Activated CD4-positive, alpha-beta memory T cell treated with anti-CD3 and anti-CD28 coated beads, Interleukin-2, amount 10 ng/mL, durations not matched to agents 7 days and 5 days (primary cell): ENCODE measurements around the gene IQCN. TPM values are rescaled to one million over a fixed set of nuclear protein-coding genes. Genes with fewer than 3 reads are reported as not detected.

Source experiments
- CTCF ChIA-PET: fragments of 350-600 bp; sonication (Branson Sonifier 250); formaldehyde crosslinking; loops from one replicate; lab custom pipeline; 2021; ENCODE audit warnings: antibody characterized with exemption, inconsistent platforms; lab: Charles Lee
- POLR2A ChIA-PET: fragments of 350-600 bp; sonication (Branson Sonifier 250); formaldehyde crosslinking; loops from one replicate; lab custom pipeline; 2021; ENCODE audit warnings: antibody characterized with exemption; lab: Charles Lee
- DNase-seq: peaks from one replicate; pipeline ENCODE4 v3.0.0-alpha.2; 2020
- H3K27ac Mint-ChIP-seq: one replicate; pipeline ENCODE4 v1.8.0; 2021; ENCODE audit warnings: mild to moderate bottlenecking, mixed read lengths
- H3K27me3 Mint-ChIP-seq: one replicate; pipeline ENCODE4 v1.8.0; 2021; ENCODE audit warnings: mixed read lengths
- H3K36me3 Mint-ChIP-seq: one replicate; pipeline ENCODE4 v1.8.0; 2021; ENCODE audit warnings: low read depth, mixed read lengths
- H3K4me1 Mint-ChIP-seq: one replicate; pipeline ENCODE4 v1.8.0; 2021; ENCODE audit warnings: mixed read lengths
- H3K4me3 Mint-ChIP-seq: one replicate; pipeline ENCODE4 v1.8.0; 2021; ENCODE audit warnings: mild to moderate bottlenecking, mixed read lengths
- H3K9me3 Mint-ChIP-seq: one replicate; pipeline ENCODE4 v1.8.0; 2021; ENCODE audit warnings: mixed read lengths
- total RNA-seq, 2 experiments: library from RNA; stranded (reverse); gene quantifications; one replicate each; pipeline ENCODE4 v1.2.3, GENCODE V29; 2021

IQCN gene
- total RNA-seq, 2 experiments from 2014 or later: 1.6 to 1.7 TPM

DNA sequence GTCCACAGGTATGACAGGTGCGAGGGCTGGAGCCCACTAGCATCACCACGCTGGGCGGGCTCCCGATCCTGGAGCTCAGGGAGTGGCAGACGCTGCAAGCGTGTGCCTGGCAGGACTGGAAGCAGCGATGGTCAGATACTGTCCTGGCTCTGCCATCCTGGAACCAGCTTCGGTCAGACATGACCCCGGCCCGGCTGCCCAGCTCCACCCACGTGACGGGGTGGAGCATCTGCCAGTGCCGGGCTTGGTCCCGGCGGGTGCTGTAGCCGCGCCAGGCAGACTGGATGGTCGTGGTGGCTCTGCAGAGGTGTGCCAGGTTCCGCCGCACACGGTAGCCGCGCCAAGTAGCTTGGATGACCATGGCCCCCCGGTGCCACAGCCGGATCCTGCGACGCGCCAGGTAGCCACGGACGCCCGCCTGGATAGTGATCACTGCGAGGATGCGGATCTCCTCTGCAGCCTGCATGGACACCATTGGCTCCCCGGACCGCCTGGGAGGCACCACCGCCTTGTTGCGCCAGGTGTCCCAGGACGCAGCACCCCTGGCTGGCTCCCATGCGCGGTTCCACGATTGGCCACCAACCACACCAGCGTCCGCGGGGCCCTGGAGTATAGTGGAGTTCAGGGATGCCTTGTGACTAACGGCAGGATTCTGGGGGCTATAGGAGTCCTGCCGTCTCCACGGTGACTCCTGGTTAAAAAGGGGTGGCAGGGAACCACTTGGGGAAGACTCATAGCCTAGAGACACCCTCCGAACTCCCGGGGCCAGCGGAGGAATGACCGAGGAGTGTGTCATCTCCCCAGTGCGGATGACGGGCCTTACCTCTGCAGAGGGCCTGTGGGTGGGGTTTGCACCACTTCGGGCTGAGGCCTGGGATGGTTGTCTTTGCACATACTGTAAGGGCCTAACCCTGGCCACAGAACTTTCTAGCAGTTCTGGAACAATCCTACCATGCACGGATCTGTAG is 16.5 kb downstream of the IQCN start:
- Mint-ChIP-seq H3K27me3 (peaks cover 19% of the 10 kb centered on the region), H3K36me3 (no peaks in the 10 kb centered on the region), H3K4me3 (no peak overlapping the region), H3K27ac (no peak overlapping the region), H3K9me3 (no peaks in the 10 kb centered on the region), H3K4me1 (peaks cover 4% of the 10 kb centered on the region)
- ChIA-PET POLR2A (no interaction called here), CTCF (interaction anchor here (1.2 kb wide), 1 partner anchor 34 kb away, joined by 3 read pairs; no protein-coding TSS in a partner anchor)
- DNase-seq: no peak

DNA sequence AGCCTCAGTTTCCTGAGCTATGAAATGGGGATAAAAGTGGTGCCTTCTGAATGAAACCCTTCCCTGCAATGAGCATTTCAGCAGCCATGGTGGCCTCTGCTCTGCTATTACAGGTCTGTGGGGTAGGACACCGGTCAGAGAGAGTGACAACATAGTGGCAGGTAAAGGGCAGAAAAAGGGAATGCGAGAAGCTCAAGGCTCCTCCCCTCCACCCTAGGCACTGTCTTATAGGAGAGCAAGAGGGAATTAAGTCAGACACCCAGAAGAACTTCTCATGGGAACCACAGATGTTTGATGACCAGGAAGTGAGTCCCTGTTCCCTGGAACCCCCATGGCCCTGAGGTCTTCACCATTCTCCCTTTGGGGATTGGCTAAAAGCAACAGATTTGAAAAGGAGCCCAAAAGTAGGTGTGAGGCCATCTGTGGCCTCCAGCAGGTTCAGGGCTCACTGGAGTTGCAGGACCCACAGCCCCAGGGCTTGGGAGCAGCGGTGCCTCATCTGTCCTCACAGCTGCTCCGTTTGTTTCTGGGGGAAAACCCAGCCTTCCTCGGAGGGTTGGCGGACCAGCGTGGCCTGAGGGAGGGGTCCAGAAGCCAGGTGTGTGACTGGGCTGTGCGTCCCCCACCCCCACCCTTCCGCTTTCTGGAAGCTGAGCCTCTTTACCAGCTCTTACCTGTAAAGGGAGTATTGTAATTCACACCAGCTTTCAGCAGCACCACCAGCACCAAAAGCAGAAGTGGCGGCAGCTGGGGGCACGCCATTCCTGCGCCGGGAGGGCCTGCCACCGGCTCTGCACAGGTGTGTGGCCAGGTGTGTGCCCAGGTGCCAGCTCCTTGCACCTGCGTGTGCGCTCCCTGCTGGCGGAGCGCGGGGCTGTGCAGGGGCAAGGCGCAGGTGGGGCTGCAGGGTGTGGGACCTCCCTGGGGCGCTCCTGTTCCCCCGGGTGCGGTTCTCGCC is 19.4 kb downstream of the IQCN start:
- no peak for DNase-seq
- Mint-ChIP-seq H3K4me1 (peaks cover 6% of the 10 kb centered on the region), H3K27me3 (peaks cover 30% of the 10 kb centered on the region), H3K36me3 (no peaks in the 10 kb centered on the region), H3K9me3 (no peaks in the 10 kb centered on the region), H3K27ac (no peak overlapping the region), H3K4me3 (no peak overlapping the region)
- ChIA-PET POLR2A (interaction anchor here (0.9 to 3.3 kb wide), 3 partner anchors 19 to 141 kb away, joined by 3 to 16 read pairs (median 5); partner anchors contain the start of genes IQCN and RAB3A), CTCF (interaction anchor here (0.6 to 3.4 kb wide), 9 partner anchors 14 to 541 kb away, joined by 3 to 70 read pairs (median 4); partner anchors contain the start of gene RAB3A)

DNA sequence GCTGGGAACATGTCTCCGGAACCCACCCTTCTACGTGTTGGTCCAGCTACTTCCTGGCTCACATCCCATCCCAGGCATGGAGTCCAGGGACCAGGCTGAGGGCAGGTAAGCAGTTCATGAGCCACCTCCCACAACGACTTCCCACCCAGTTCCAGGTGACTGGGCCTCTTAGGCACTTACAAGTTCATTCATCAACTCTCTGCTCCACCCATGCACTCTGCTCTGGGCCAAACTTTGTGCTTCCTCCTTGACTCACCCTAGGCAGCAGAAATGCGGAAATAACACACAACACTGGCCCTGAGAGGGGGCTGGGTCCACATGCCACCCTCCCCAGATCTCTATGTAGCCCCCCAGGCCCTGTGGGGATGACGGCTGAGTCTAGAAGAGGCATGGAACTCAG is 20.5 kb downstream of the IQCN start:
- ChIA-PET CTCF (interaction anchor here (0.6 to 3.4 kb wide), 11 partner anchors 13 to 542 kb away, joined by 3 to 70 read pairs (median 6); partner anchors contain the start of gene RAB3A), POLR2A (interaction anchor here (1.2 to 3.3 kb wide), 2 partner anchors 49 to 140 kb away, joined by 3 to 16 read pairs; partner anchors contain the start of gene RAB3A)
- Mint-ChIP-seq H3K27me3 (peaks cover 31% of the 10 kb centered on the region), H3K27ac (no peak overlapping the region), H3K4me1 (peaks cover 6% of the 10 kb centered on the region), H3K9me3 (no peaks in the 10 kb centered on the region), H3K36me3 (no peaks in the 10 kb centered on the region), H3K4me3 (no peak overlapping the region)
- DNase-seq: no peak

GRCh38 chr19:18253130-18253529 is 21.1 kb downstream of the IQCN start:
- Mint-ChIP-seq H3K27me3 (peaks cover 31% of the 10 kb centered on the region), H3K9me3 (no peaks in the 10 kb centered on the region), H3K4me1 (peaks cover 6% of the 10 kb centered on the region), H3K36me3 (no peaks in the 10 kb centered on the region), H3K27ac (no peak overlapping the region), H3K4me3 (no peak overlapping the region)
- POLR2A ChIA-PET: interaction anchor here (1.1 to 3.3 kb wide), 3 partner anchors 28 to 61 kb away, joined by 3 to 16 read pairs (median 4); partner anchors contain the start of genes JUND and RAB3A
- no peak for DNase-seq
- CTCF ChIA-PET: interaction anchor here (0.6 to 3.6 kb wide), 10 partner anchors 14 to 139 kb away, joined by 3 to 70 read pairs (median 6); partner anchors contain the start of gene RAB3A

GRCh38 chr19:18252370-18252717 is 21.9 kb downstream of the IQCN start:
- DNase-seq: no peak
- Mint-ChIP-seq H3K9me3 (no peaks in the 10 kb centered on the region), H3K4me3 (no peak overlapping the region), H3K27me3 (peaks cover 31% of the 10 kb centered on the region), H3K4me1 (peaks cover 6% of the 10 kb centered on the region), H3K27ac (no peak overlapping the region), H3K36me3 (no peaks in the 10 kb centered on the region)
- ChIA-PET POLR2A (interaction anchor here (0.9 to 3.3 kb wide), 7 partner anchors 27 to 78 kb away, joined by 3 to 16 read pairs (median 4); partner anchors contain the start of genes IFI30, JUND and RAB3A), CTCF (interaction anchor here (0.6 to 3.6 kb wide), 22 partner anchors 9 to 314 kb away, joined by 3 to 70 read pairs (median 4); partner anchors contain the start of genes MPV17L2 and RAB3A)

GRCh38 chr19:18251587-18252369 is 22.5 kb downstream of the IQCN start:
- POLR2A ChIA-PET: interaction anchor here (0.6 to 3.3 kb wide), 7 partner anchors 28 to 78 kb away, joined by 3 to 16 read pairs (median 4); partner anchors contain the start of genes IFI30, JUND and RAB3A
- no peaks in the 10 kb centered on the region for H3K9me3 Mint-ChIP-seq

GRCh38 chr19:18249834-18250233 is 24.4 kb downstream of the IQCN start:
- Mint-ChIP-seq H3K9me3 (no peaks in the 10 kb centered on the region), H3K27ac (no peak overlapping the region), H3K4me1 (peaks cover 4% of the 10 kb centered on the region), H3K36me3 (no peaks in the 10 kb centered on the region), H3K4me3 (no peak overlapping the region), H3K27me3 (peaks cover 28% of the 10 kb centered on the region)
- CTCF ChIA-PET: interaction anchor here (0.8 to 3.6 kb wide), 5 partner anchors 18 to 79 kb away, joined by 3 to 22 read pairs (median 3); partner anchors contain the start of gene MPV17L2
- no peak for DNase-seq
- POLR2A ChIA-PET: interaction anchor here (0.5 kb wide), 1 partner anchor 226 kb away, joined by 4 read pairs; no protein-coding TSS in a partner anchor

More at GRCh38 chr19:18251587-18252369, 22.5 kb downstream of the IQCN start:
- DNase-seq: peak; percentile 84
- Mint-ChIP-seq H3K27me3 (peaks cover 31% of the 10 kb centered on the region), H3K4me3 (no peak overlapping the region), H3K36me3 (no peaks in the 10 kb centered on the region), H3K27ac (no peak overlapping the region), H3K4me1 (peaks cover 6% of the 10 kb centered on the region)
- CTCF ChIA-PET: interaction anchor here (0.6 to 3.6 kb wide), 26 partner anchors 8 to 313 kb away, joined by 3 to 70 read pairs (median 3); partner anchors contain the start of genes MPV17L2 and RAB3A

DNA sequence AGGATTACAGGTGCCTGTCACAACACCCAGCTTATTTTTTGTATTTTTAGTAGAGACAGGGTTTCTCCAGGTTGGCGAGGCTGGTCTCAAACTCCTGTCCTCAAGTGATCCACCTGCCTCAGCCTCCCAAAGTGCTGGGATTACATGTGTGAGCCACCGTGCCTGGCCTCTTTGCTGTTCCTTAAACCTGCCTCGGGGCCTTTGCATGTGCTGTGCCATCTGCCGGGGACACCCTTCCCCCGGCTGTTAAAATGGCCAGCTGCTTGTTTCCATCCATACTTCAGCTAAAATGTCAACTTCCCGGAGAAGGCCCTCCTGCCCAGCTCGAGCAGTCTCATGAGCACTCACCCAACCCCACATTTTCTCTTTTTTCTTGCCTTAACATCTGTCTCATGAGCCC is 29.0 kb downstream of the IQCN start:
- POLR2A ChIA-PET: interaction anchor here (1.0 to 1.4 kb wide), 3 partner anchors 16 to 153 kb away, joined by 3 read pairs; no protein-coding TSS in a partner anchor
- no peaks in the 10 kb centered on the region for H3K36me3 Mint-ChIP-seq
- no peak overlapping the region for H3K27ac Mint-ChIP-seq
- no peak for DNase-seq
- no peaks in the 10 kb centered on the region for H3K9me3 Mint-ChIP-seq
- CTCF ChIA-PET: interaction anchor here (0.9 to 1.3 kb wide), 2 partner anchors 22 to 132 kb away, joined by 3 read pairs; no protein-coding TSS in a partner anchor
- H3K27me3 Mint-ChIP-seq: peaks cover 12% of the 10 kb centered on the region
- no peaks in the 10 kb centered on the region for H3K4me1 Mint-ChIP-seq
- no peak overlapping the region for H3K4me3 Mint-ChIP-seq

DNA sequence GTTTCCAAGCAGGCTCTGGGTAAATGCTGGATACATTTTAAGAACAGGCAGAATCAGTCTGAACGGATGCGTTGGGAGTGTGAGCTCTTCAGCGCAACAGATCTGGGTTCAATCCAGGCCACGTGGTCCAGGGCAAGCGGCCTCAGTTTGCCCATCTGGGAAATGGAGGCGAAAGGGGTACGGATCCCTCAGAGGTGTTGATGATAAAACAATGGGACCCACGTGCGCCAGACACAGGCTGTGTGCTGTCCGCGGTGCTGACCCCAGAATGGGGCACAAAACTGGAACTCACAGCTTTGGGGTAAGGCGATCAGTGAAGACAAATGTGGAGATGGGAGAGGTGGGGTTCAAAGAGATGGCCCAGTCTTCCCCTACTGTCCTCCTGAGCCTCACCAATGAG is 34.9 kb downstream of the IQCN start:
- Mint-ChIP-seq H3K9me3 (no peaks in the 10 kb centered on the region), H3K27me3 (peaks cover 14% of the 10 kb centered on the region), H3K36me3 (no peaks in the 10 kb centered on the region), H3K27ac (no peak overlapping the region), H3K4me1 (no peaks in the 10 kb centered on the region), H3K4me3 (no peak overlapping the region)
- ChIA-PET CTCF (interaction anchor here (0.5 to 1.6 kb wide), 3 partner anchors 13 to 350 kb away, joined by 4 to 6 read pairs (median 5); no protein-coding TSS in a partner anchor), POLR2A (no interaction called here)
- DNase-seq: no peak

DNA sequence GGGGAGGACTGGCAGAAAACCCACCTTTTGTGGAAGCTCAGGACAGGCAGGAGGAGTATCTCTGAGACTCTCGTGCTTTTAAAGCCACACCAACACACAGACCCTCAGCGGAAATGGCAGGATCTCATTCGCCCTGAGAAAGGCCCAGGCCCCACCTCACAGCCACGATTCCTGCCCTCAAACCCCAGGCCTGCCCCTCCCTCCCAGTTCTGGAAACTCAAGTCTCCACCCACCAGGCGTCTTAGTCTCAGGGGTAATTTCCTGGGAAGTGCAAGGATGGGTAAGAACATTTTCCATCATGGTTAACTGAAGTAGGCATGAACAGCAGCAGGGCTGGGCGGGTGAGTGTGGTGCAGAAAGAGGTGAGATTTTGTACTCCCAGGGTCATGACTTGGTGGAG is 40.1 kb downstream of the IQCN start:
- DNase-seq: no peak
- Mint-ChIP-seq H3K4me3 (no peak overlapping the region), H3K27me3 (peaks cover 39% of the 10 kb centered on the region), H3K4me1 (peaks cover 4% of the 10 kb centered on the region), H3K27ac (no peak overlapping the region), H3K36me3 (no peaks in the 10 kb centered on the region), H3K9me3 (peaks cover 2% of the 10 kb centered on the region)
- CTCF ChIA-PET: interaction anchor here (2.7 to 4.4 kb wide), 2 partner anchors 10 to 17 kb away, joined by 11 to 22 read pairs; no protein-coding TSS in a partner anchor
- POLR2A ChIA-PET: interaction anchor here (1.5 kb wide), 1 partner anchor 185 kb away, joined by 3 read pairs; the partner anchor contains the start of gene SSBP4
